GM21360 (cell line): ENCODE results near the gene GABARAPL2.

Experiments used
- ATAC-seq: cut with Tn5 transposase; IDR thresholded peaks from one replicate; pipeline ENCODE4 v1.9.1; 2021; ENCODE audit warnings: mild to moderate bottlenecking, moderate library complexity; ENCODE audit not compliant: unreplicated experiment

GABARAPL2 gene

DNA sequence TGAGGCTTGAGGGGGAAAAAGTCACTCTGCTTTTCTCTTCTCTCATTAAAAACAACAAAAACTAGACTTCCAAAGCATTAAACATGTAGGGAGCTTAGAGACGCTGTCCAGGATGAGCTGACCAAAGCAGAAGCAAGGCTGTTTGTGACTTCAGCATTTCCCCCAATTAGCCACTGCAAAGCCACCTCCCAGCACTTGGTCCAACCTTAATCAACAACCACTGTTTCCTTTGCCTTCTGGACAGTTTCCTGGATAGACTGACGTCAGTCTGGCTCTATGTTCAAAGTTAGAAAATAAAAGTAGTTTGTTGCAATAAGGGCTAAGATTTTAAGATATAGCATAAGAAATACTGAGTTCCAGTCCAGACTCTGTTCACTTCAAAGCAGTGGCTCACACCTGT lies 13.2 kb upstream of the GABARAPL2 start:
- no peak for ATAC-seq

DNA sequence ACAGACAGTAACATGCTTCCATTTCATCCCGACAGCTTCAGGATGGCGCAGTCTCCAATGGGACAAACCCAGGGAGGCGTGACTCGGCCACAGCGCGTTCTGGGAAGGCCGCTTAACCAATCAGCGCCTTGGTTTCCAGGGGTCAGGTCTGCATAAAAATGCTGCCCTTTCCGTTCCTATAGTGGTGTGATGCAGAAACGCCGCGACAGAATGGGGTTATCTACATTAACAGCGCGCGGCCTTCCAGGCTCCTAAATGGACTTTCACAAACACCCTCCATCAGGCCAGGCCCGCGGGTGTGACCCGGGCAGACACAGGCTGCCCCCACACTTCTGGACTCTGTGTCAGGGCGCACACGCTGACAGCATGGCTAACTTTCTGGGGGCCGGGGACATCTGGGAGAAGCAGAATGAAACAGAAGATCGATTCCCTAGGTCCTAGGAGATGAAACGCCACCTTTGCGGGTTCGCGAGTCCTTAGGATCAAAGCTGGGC lies 10.9 kb upstream of the GABARAPL2 start:
- ATAC-seq, result peak; percentile 21

GRCh38 chr16:75555707-75556430 lies 10.3 kb upstream of the GABARAPL2 start, which contains the start of gene TMEM231:
Gene TMEM231, minus strand, starts transcription at chr16:75556252. Its CDS starts 43 bp downstream, at chr16:75556209.
- peak; percentile 97 for ATAC-seq

GRCh38 chr16:75556431-75556950 lies 9.7 kb upstream of the GABARAPL2 start:
- ATAC-seq, result no peak

DNA sequence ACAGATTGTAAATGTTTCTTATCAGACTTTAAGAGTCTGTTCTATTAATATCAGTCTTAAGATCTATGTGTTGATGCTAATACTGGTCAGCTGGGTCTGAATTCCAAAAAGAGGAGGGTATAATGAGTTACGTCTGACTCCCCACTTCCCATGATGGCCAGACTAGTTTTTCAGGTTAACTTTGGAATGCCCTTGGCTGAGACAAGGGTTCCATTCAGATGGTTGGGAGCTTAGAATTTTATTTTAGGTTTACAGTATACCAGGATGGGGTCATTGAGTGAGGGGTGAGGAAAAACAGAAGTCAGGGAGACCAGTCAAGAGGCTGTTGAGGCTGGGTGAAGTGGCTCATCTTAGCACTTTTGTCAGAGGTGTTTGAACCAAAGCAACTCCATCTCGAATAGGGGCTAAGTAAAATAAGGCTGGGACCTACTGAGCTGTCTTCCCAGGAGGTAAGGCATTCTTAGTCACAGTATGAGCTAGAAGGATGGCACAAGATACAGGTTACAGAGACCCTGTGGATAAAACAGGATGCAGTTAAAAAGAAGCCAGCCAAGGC lies 7.3 kb upstream of the GABARAPL2 start:
- no peak for ATAC-seq

GRCh38 chr16:75559564-75560372 lies 6.4 kb upstream of the GABARAPL2 start:
- ATAC-seq, result no peak

GRCh38 chr16:75565640-75566039 lies 539 bp upstream of the GABARAPL2 start:
- ATAC-seq, result peak; percentile 1

GRCh38 chr16:75566758-75567255 lies 628 bp downstream of the GABARAPL2 start:
- ATAC-seq, result peak; percentile 1

- no peak for ATAC-seq
These were observed 1.7 kb downstream of the GABARAPL2 start for GRCh38 chr16:75567911-75568310.

DNA sequence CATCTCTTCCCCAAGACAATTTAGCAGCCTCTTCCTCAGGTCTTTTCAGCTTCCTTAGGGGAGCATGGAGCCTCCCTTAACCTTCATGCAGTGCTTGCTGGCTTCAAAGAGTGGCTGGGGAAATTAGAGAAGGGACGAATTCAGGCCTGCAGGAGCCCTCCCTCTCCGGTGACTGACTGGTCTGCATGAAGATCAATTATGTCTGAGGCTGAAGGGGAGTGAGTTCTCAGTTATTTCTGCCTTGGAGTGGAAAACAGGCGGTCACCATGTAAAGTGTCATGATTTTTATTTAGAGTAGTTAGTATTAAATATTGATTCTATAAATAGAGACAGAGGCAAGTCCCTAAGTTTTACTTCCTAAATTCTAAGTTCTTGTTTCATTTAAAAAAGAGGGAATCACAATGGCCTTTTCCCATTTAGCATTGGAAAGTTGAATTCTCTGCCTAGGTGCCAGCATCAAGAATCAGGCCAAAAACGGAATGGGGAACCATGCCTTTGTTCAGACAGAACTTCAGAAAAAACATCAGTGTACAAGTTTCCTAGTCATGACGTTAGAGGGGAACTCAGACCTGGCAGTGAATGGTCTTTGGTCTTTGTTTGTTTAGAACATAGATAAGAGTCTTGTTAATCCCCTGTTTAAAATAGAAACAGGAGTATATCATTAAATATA lies 4.4 kb downstream of the GABARAPL2 start:
- ATAC-seq, result peak; percentile 28

GRCh38 chr16:75572864-75573542 lies 6.8 kb downstream of the GABARAPL2 start:
- ATAC-seq, result no peak

GRCh38 chr16:75573955-75574354 lies 7.8 kb downstream of the GABARAPL2 start:
- ATAC-seq, result no peak

GRCh38 chr16:75575958-75576357 lies 9.8 kb downstream of the GABARAPL2 start:
- no peak for ATAC-seq

GRCh38 chr16:75576384-75576811 lies 10.2 kb downstream of the GABARAPL2 start:
- ATAC-seq, result peak; percentile 68

DNA sequence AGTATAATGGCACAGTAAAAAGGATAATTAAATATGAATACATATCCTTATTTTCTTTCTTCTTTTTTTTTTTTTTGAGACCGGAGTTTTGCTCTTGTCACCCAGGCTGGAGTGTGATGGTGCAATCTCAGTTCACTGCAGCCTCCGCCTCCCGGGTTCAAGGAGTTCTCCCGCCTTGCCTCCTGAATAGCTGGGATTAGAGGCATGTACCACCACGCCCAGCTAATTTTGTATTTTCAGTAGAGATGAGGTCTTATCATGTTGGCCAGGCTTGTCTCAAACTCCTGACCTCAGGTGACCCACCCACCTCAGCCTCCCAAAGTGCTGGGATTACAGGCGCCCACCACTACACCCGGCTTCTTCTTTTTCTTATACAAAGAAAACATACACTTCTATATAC lies 12.0 kb downstream of the GABARAPL2 start:
- ATAC-seq, result no peak

GRCh38 chr16:75578725-75579124 lies 12.5 kb downstream of the GABARAPL2 start:
- ATAC-seq, result no peak

DNA sequence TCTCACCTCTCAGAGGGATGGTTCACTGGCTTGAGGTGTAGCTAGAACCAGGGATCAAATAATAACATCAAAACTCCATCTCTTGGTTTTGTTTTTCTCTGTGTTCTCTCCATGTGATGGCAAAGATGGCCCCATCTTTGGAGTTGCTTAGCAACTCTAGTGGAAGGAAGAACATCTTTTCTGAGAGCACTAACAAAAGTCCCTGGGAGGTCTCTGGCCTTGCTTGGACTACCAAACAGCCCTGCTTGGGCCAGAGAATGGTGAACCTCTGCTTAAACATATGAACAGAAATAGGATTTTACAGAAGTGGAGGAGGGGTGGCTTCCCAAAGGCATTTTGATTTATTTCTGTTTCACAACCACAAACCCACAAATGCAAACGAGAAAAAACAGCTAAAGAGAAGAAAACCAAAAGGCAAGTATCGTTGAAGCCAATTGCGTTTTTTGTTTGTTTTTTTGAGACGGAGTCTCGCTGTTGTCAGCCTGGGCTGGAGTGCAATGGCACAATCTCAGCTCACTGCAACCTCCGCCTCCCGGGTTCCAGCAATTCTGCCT lies 13.2 kb downstream of the GABARAPL2 start:
- ATAC-seq, result no peak

DNA sequence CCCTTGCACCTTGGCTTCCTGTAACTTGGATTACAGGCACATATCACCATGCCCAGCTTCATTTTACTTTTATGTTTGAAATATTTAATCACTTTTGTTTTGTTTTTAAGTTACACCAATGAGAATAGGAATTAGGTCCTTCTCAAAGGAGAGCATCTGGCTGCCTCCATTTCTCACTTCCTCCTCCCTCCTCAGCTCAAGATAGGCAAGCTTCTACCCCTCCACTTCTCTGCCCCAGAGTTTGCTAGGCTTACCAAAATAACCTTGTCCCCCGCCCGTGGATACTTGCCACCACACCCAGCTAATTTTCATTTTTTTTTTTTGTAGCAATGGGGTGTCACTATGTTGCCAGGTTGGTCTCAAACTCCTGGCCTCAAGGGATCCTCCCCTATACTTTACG lies 17.9 kb downstream of the GABARAPL2 start:
- ATAC-seq, result peak; percentile 68

- ATAC-seq, result no peak
These were observed 22.5 kb downstream of the GABARAPL2 start for GRCh38 chr16:75588716-75589115.

- ATAC-seq, result no peak
These were observed 23.1 kb downstream of the GABARAPL2 start for GRCh38 chr16:75589306-75589705.
